ENCODE data around the gene LARGE1. TPM values are rescaled to one million over a fixed set of nuclear protein-coding genes. Genes with fewer than 3 reads are reported as not detected.
"Not testable (repeated sequence)": the region's sequence is repeated elsewhere in the genome, so short reads cannot be mapped to it uniquely, and the experiment has no call there.

The LARGE1 gene
- total RNA-seq, 1 donor from 2014 or later, result 0.47 TPM

DNA sequence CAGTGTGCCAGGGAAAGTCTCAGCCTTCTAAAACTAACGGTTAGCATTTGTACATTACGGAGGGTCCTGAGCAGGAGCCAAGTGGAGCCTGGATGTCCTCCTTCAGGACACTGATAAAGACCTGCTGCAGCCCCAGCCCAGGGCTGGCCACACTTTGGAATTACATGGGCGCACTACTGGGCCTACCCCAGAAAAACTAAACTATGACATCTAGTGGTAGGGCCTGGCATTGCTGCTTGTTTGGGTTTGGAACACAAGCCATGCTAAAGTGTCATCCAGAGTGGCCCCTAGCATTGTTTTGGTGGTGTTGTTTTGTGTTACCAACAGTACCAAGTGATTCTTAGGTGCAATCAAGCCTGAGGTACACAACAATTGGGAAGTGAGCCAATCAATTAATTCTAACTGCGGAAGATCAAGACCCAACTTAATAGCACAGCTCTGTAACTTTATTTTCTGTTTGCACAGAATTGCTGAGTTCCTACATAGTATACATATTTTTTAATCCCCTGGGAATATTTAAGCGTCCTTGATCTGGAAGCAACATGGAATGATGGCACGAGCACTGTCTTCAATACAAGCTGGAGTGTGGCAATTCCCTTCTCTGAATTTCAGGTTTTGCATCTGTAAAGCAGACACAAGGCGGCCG lies 340.7 kb downstream of the LARGE1 start:
- intact Hi-C loops (cut with micrococcal nuclease), result loop anchor here (1.0 to 2.0 kb wide), 2 partner anchors 60 to 277 kb away; no protein-coding TSS in a partner anchor
- H3K4me1 Mint-ChIP-seq, result no peaks in the 10 kb centered on the region
- no peak overlapping the region for H3K4me3 Mint-ChIP-seq
- no peak overlapping the region for H3K27ac Mint-ChIP-seq
- H3K36me3 Mint-ChIP-seq (ENCODE audit: low read depth), result no peaks in the 10 kb centered on the region
- no peaks in the 10 kb centered on the region for H3K9me3 Mint-ChIP-seq
- peak; percentile 83 for DNase-seq
- H3K27me3 Mint-ChIP-seq, result no peaks in the 10 kb centered on the region

DNA sequence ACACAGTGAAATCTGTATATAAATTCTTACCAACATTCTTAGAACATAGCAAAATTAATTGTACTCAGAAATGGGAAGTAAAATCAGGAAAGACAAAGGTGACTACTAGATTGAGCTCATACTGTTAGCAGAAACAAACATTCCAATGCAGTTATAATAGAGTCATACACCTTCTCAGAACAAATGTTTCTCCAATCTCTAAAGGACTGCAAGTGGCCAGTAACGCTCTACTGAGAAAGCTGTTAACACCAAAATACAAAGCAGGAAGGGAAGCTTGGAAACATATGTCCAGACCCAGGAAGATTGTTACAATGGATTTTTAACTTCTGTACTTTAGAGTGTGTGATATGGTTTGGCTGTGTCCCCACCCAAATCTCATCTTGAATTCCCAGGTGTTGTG lies 341.5 kb downstream of the LARGE1 start:
- Mint-ChIP-seq H3K4me1 (no peaks in the 10 kb centered on the region), H3K9me3 (no peaks in the 10 kb centered on the region), H3K27ac (no peak overlapping the region), H3K27me3 (no peaks in the 10 kb centered on the region), H3K4me3 (no peak overlapping the region), H3K36me3 (ENCODE audit: low read depth) (no peaks in the 10 kb centered on the region)
- DNase-seq, result no peak
- intact Hi-C loops (cut with micrococcal nuclease), result loop anchor here (1.0 kb wide), 1 partner anchor 59 kb away; no protein-coding TSS in a partner anchor

DNA sequence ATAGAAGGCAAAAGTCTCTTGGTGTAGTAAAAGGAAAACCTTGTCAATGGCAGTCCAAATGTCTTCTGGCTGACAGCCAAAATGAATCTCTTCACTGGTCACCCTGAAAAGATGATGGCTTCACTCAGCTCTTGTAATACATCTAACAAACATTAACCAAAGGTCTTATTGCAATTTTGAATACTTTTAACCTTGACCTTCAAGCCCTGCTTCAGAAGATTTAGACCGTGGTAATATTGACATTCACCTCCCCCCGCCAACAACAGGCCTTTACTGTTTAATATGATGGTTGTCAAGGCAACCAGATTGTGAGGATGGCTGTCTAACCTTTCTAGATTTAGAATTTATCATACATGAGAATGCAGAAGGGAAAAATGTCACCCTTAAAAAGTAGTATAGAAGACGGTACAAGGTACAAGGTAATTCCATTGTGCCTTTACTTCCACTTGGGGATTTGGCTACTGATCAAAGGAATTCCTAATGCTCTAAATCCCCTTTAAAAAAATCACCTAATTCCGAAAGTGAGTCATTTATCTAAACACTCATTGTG lies 342.3 kb downstream of the LARGE1 start:
- Mint-ChIP-seq H3K9me3 (no peaks in the 10 kb centered on the region), H3K36me3 (ENCODE audit: low read depth) (no peaks in the 10 kb centered on the region), H3K4me1 (no peaks in the 10 kb centered on the region), H3K4me3 (no peak overlapping the region), H3K27me3 (no peaks in the 10 kb centered on the region), H3K27ac (no peak overlapping the region)
- intact Hi-C loops (cut with micrococcal nuclease), result no loop called here
- no peak for DNase-seq

DNA sequence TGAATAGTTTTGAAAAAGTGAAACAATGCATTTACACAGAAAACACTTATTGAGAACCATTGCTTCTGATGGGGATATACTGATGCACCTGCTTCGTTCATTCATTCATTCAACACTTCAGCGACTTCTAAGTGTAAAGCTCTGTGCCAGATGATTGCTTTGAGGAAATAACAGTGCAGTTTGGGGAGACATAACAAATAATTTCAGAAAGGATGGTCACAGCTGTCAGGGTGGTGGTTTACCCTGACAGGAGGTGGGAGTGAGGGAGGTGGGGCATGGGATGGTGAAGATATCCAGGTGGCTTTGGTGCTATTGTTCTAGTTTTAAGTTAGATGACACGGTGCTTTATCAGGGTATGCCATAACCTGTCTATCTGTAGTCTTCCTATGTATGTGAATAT lies 344.1 kb downstream of the LARGE1 start:
- H3K9me3 Mint-ChIP-seq, result no peaks in the 10 kb centered on the region
- intact Hi-C loops (cut with micrococcal nuclease), result no loop called here
- no peak overlapping the region for H3K4me3 Mint-ChIP-seq
- H3K4me1 Mint-ChIP-seq, result no peaks in the 10 kb centered on the region
- no peaks in the 10 kb centered on the region for H3K36me3 Mint-ChIP-seq (ENCODE audit: low read depth)
- H3K27ac Mint-ChIP-seq, result no peak overlapping the region
- DNase-seq, result no peak
- H3K27me3 Mint-ChIP-seq, result no peaks in the 10 kb centered on the region

DNA sequence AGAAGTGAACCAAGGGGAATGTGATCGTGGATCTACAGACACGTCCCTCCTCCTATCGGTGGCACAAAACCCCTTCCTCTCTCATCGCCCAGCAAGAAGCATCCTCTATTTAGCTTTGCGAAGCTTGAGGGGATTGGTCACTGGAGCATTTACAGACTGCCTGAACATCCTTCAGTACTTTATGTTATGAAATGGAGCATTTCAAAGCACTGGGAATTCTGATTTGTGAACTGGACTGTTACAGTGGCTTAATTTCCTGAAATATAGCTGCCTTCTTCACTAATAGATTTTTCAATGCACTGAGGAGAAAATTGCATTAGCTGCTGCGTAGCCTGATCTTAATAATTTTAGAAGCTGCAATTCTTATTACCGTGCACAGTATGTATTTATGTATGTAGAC lies 344.5 kb downstream of the LARGE1 start:
- H3K4me1 Mint-ChIP-seq, result no peaks in the 10 kb centered on the region
- H3K9me3 Mint-ChIP-seq, result no peaks in the 10 kb centered on the region
- H3K27ac Mint-ChIP-seq, result no peak overlapping the region
- DNase-seq, result no peak
- no peaks in the 10 kb centered on the region for H3K36me3 Mint-ChIP-seq (ENCODE audit: low read depth)
- H3K4me3 Mint-ChIP-seq, result no peak overlapping the region
- intact Hi-C loops (cut with micrococcal nuclease), result no loop called here
- no peaks in the 10 kb centered on the region for H3K27me3 Mint-ChIP-seq

DNA sequence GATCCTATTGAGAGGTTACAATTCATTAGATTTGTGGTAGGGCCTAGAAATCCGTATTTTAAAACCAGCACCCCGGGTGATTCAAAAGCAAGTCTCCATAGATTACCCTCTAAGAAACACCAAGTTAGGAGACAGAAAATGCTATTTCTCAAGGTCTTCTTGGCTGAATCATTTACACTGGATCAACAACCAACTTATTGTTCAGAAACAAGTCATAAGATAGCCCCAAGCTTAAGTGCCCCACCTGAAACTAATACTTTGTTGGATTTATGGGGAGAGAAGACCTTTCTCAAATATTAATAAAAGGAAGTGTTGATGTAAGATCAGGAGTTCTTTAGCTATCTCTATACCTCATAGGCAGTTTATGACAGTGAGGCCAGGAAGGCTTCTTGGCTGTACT lies 345.2 kb downstream of the LARGE1 start:
- DNase-seq, result no peak
- intact Hi-C loops (cut with micrococcal nuclease), result no loop called here
- Mint-ChIP-seq H3K4me3 (no peak overlapping the region), H3K4me1 (no peaks in the 10 kb centered on the region), H3K36me3 (ENCODE audit: low read depth) (no peaks in the 10 kb centered on the region), H3K27ac (no peak overlapping the region), H3K9me3 (no peaks in the 10 kb centered on the region), H3K27me3 (no peaks in the 10 kb centered on the region)

DNA sequence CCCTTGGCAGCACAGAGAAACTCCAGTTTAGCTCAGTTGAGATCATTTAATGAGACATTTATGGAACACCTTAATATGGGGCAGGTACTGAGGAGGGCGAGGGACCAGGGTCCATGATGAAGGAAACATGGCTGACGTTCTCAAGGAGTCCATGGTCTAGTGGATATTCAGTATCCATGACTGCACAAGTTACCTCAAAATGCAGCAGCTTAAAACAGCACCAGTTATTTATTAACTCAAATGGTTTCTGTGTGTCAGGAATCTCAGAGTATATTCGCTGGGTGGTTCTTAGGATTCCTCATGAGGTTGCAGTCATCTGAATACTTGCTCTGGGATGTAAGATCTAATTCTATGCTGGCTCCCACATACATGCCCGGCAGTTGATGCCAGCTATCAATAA lies 346.8 kb downstream of the LARGE1 start:
- H3K36me3 Mint-ChIP-seq (ENCODE audit: low read depth), result no peaks in the 10 kb centered on the region
- intact Hi-C loops (cut with micrococcal nuclease), result no loop called here
- no peaks in the 10 kb centered on the region for H3K27me3 Mint-ChIP-seq
- DNase-seq, result no peak
- H3K27ac Mint-ChIP-seq, result no peak overlapping the region
- no peak overlapping the region for H3K4me3 Mint-ChIP-seq
- peaks cover 3% of the 10 kb centered on the region for H3K4me1 Mint-ChIP-seq
- no peaks in the 10 kb centered on the region for H3K9me3 Mint-ChIP-seq

DNA sequence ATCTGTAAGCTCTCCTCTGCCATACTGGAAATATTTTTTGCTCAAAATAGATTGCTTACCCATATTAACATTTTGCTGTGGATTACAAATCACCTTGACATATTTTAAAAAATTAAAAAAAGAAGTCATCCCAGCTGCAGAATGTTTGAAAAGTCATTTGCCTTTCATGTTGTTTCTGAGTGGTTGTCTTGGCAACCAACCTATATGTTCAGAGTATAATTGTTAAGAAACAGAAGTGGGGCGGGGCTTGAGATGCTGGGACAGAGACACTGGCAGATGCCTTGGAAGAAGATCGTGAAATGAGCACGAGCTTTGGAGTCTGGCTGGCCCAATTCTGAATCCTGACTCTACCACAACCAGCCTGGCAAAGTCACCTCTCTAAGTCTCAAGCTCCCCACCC lies 348.2 kb downstream of the LARGE1 start:
- H3K4me1 Mint-ChIP-seq, result peaks cover 4% of the 10 kb centered on the region

DNA sequence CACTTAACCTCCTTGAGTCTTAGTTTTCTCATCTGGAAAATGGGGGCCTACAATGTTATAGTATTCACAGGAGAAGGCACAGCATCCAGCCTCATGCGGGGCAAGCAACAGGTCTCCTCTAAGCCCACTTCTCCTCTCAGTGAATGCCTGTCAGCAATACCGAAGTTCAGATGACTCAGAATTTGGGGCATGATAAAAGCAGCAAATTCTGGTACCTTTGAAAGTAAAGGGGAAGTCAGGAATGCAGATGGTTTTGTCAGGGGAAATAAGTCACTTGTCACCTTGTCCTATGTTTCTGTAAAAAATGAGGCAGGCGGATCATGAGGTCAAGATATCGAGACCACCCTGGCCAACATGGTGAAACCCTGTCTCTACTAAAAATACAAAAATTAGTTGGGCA lies 350.2 kb downstream of the LARGE1 start:
- H3K4me1 Mint-ChIP-seq, result peaks cover 7% of the 10 kb centered on the region
- H3K27ac Mint-ChIP-seq, result no peak overlapping the region
- H3K36me3 Mint-ChIP-seq (ENCODE audit: low read depth), result no peaks in the 10 kb centered on the region
- DNase-seq, result no peak
- no peak overlapping the region for H3K4me3 Mint-ChIP-seq
- intact Hi-C loops (cut with micrococcal nuclease), result no loop called here
- no peaks in the 10 kb centered on the region for H3K9me3 Mint-ChIP-seq
- no peaks in the 10 kb centered on the region for H3K27me3 Mint-ChIP-seq

More for the DNA sequence above, 348.2 kb downstream of the LARGE1 start:
- Mint-ChIP-seq H3K9me3 (no peaks in the 10 kb centered on the region), H3K4me3 (no peak overlapping the region), H3K27me3 (no peaks in the 10 kb centered on the region), H3K36me3 (ENCODE audit: low read depth) (no peaks in the 10 kb centered on the region), H3K27ac (no peak overlapping the region)
- intact Hi-C loops (cut with micrococcal nuclease), result no loop called here
- DNase-seq, result no peak

DNA sequence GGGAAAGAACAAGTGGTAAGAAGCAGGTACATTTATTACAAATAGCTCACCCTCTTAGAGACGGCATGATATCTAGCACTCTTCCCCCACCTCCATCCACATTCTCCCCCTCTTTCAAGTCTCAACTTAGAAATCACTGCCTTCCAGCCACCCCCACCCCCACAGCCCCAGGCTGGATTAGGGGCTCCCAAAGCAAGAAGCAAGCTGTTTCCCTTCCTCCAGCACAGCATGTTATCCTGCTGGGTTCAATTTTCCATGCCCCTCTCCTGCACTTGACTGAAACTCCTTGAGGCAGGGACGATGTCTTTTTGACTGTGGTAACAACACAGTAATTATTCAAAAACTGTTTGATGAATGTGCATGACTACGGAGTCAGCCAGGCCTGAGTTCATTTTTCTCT lies 350.7 kb downstream of the LARGE1 start:
- no peaks in the 10 kb centered on the region for H3K36me3 Mint-ChIP-seq (ENCODE audit: low read depth)
- H3K4me3 Mint-ChIP-seq, result no peak overlapping the region
- no peak overlapping the region for H3K27ac Mint-ChIP-seq
- no peaks in the 10 kb centered on the region for H3K27me3 Mint-ChIP-seq
- intact Hi-C loops (cut with micrococcal nuclease), result no loop called here
- H3K9me3 Mint-ChIP-seq, result peaks cover 3% of the 10 kb centered on the region
- peaks cover 7% of the 10 kb centered on the region for H3K4me1 Mint-ChIP-seq
- DNase-seq, result no peak

DNA sequence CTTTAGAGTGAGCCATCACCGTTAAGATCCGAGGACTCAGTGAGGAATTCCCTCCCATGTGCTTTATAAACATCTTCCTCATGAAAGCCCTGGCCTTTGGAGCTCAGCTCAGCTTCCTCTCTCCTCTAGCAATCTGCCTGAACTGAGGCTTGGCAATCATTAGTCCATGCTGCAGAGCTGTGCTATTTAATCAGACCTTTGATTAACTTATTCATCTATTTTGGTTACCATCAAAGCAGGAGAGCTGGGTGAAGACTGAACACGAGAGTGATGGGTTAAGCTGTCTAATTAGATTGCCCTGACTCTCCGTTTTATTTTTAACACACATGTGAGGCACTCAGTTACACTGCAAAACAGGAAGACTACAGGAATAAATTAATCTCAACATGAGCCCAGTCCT lies 351.3 kb downstream of the LARGE1 start:
- DNase-seq, result no peak
- Mint-ChIP-seq H3K4me1 (peaks cover 7% of the 10 kb centered on the region), H3K9me3 (peaks cover 7% of the 10 kb centered on the region), H3K27me3 (no peaks in the 10 kb centered on the region), H3K27ac (no peak overlapping the region), H3K36me3 (ENCODE audit: low read depth) (no peaks in the 10 kb centered on the region), H3K4me3 (no peak overlapping the region)
- intact Hi-C loops (cut with micrococcal nuclease), result no loop called here

DNA sequence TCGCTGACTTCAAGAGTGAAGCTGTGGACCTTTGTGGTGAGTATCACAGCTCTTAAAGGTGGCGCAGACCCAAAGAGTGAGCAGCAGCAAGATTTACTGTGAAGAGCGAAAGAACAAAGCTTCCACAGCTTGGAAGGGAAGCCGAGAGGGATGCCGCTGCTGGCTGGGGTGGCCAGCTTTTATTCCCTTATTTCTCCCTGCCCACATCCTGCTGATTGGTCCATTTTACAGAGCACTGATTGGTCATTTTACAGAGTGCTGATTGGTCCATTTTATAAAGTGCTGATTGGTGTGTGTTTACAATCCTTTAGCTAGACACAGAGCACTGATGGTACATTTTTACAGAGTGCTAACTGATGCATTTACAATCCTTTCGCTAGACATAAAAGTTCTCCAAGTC lies 353.8 kb downstream of the LARGE1 start:
- H3K4me1 Mint-ChIP-seq; DNase-seq; intact Hi-C loops (cut with micrococcal nuclease); H3K27ac Mint-ChIP-seq; H3K4me3 Mint-ChIP-seq; H3K36me3 Mint-ChIP-seq (ENCODE audit: low read depth); H3K27me3 Mint-ChIP-seq: not testable (repeated sequence)
- H3K9me3 Mint-ChIP-seq, result peaks cover 11% of the 10 kb centered on the region

DNA sequence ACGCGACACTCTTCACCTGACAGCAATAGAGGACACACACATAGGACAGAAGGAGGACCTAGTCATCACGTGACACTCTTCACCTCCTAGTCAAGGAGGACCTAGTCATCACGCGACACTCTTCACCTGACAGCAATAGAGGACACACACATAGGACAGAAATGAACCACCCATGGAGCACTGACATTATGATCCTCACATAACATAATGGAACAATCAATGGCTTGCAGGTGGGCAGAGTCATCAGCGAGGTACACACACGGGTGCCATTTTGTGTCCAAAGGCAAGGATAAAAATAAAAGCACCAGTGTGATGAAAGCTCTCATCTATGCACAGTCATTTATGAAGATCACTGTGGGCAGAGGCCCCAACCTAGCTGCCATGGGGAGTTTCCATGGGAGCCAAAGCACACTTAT lies 354.7 kb downstream of the LARGE1 start:
- Mint-ChIP-seq H3K27ac (peak overlapping the region; percentile 4), H3K9me3 (peaks cover 11% of the 10 kb centered on the region), H3K36me3 (ENCODE audit: low read depth) (no peaks in the 10 kb centered on the region), H3K4me3 (no peak overlapping the region), H3K27me3 (no peaks in the 10 kb centered on the region), H3K4me1 (peaks cover 7% of the 10 kb centered on the region)
- intact Hi-C loops (cut with micrococcal nuclease), result no loop called here
- no peak for DNase-seq

DNA sequence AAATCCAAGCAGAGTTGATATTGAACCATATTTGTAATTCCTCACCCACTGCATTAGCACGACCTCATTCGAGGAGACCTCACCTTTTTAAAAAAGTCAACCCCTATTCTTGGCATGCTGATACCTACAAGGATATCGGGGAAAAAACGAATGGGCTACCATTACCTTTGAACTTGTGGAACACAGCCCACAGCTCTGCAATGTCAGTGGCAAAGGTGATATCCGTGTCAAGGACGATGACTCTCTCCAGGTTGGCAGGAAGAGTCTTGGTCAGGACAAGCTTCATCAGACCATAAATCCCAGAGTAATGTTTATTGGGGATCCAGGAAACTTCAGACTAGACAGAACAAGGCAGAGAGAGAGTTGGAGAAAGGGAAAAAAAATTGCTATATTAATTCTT lies 355.6 kb downstream of the LARGE1 start:
- intact Hi-C loops (cut with micrococcal nuclease), result no loop called here
- Mint-ChIP-seq H3K27ac (no peak overlapping the region), H3K27me3 (no peaks in the 10 kb centered on the region), H3K9me3 (peaks cover 11% of the 10 kb centered on the region), H3K4me3 (no peak overlapping the region), H3K4me1 (peaks cover 7% of the 10 kb centered on the region), H3K36me3 (ENCODE audit: low read depth) (no peaks in the 10 kb centered on the region)
- DNase-seq, result no peak
